ENCODE data around the gene CCDC141. TPM values are rescaled to one million over a fixed set of nuclear protein-coding genes. Genes with fewer than 3 reads are reported as not detected.
"Not testable (repeated sequence)": the region's sequence is repeated elsewhere in the genome, so short reads cannot be mapped to it uniquely, and the experiment has no call there.

CCDC141 gene
- total and polyA plus RNA-seq, 7 experiments from 2014 or later: 8.2 to 39.2 (median 34.4) TPM

GRCh38 chr2:178997067-178997466 lies 52.9 kb downstream of the CCDC141 start:
- DNase-seq (no peak), ATAC-seq (no peak)
- Mint-ChIP-seq H3K27me3 (no peaks in the 10 kb centered on the region), H3K36me3 (peaks cover 10 to 63% (median 44%) of the 10 kb centered on the region in 5 donors), H3K9me3 (peaks cover 4 to 24% (median 8%) of the 10 kb centered on the region in 11 donors), H3K4me3 (no peak overlapping the region), H3K4me1 (peaks cover 2 to 32% (median 21%) of the 10 kb centered on the region in 7 donors), H3K27ac (peak overlapping the region in 1 of 9 donors; percentile 60)
- Histone ChIP-seq H3K27ac (ENCODE audit: low read depth, low read length) (no peak overlapping the region), H3K4me3 (ENCODE audit: low read length) (no peak overlapping the region), H3K27me3 (ENCODE audit: control insufficient read depth in 2 of 2, insufficient read depth in 2 of 2, low read length in 2 of 2) (no peaks in the 10 kb centered on the region), H3K9me3 (ENCODE audit: control insufficient read depth in 2 of 3, low read length in 3 of 3) (peaks cover 0 to 11% (median 0%) of the 10 kb centered on the region in 3 experiments), H3K4me1 (ENCODE audit: control insufficient read depth in 2 of 2, insufficient read depth in 2 of 2, low read length in 2 of 2) (no peaks in the 10 kb centered on the region), H3K36me3 (ENCODE audit: control insufficient read depth in 2 of 3, insufficient read depth in 3 of 3, low read length in 3 of 3) (peaks cover 0 to 3% (median 0%) of the 10 kb centered on the region in 3 experiments)
- ChIA-PET POLR2A (no interaction called here), CTCF (no interaction called here)
- intact Hi-C loops (cut with micrococcal nuclease): no loop called here

GRCh38 chr2:178994264-178994663 lies 55.7 kb downstream of the CCDC141 start:
- ChIA-PET POLR2A (no interaction called here), CTCF (no interaction called here)
- Histone ChIP-seq H3K27me3 (ENCODE audit: control insufficient read depth in 2 of 2, insufficient read depth in 2 of 2, low read length in 2 of 2) (no peaks in the 10 kb centered on the region), H3K36me3 (ENCODE audit: control insufficient read depth in 2 of 3, insufficient read depth in 3 of 3, low read length in 3 of 3) (no peaks in the 10 kb centered on the region), H3K4me1 (ENCODE audit: control insufficient read depth in 2 of 2, insufficient read depth in 2 of 2, low read length in 2 of 2) (no peaks in the 10 kb centered on the region), H3K4me3 (ENCODE audit: low read length) (no peak overlapping the region), H3K9me3 (ENCODE audit: control insufficient read depth in 2 of 3, low read length in 3 of 3) (peaks cover 0 to 11% (median 0%) of the 10 kb centered on the region in 3 experiments), H3K27ac (ENCODE audit: low read depth, low read length) (no peak overlapping the region)
- Mint-ChIP-seq H3K27ac (no peak overlapping the region), H3K4me3 (no peak overlapping the region), H3K4me1 (peaks cover 10 to 34% (median 26%) of the 10 kb centered on the region in 7 donors), H3K36me3 (peaks cover 11 to 51% (median 35%) of the 10 kb centered on the region in 5 donors), H3K9me3 (peaks cover 4 to 24% (median 8%) of the 10 kb centered on the region in 11 donors), H3K27me3 (no peaks in the 10 kb centered on the region)
- no peak for ATAC-seq
- intact Hi-C loops (cut with micrococcal nuclease): no loop called here
- DNase-seq: no peak

GRCh38 chr2:178993788-178994187 lies 56.1 kb downstream of the CCDC141 start:
- H3K36me3 ChIP-seq (ENCODE audit: control insufficient read depth in 2 of 3, insufficient read depth in 3 of 3, low read length in 3 of 3): no peaks in the 10 kb centered on the region
- ATAC-seq (no peak), DNase-seq (no peak)
- peaks cover 0 to 11% (median 0%) of the 10 kb centered on the region in 3 experiments for H3K9me3 ChIP-seq (ENCODE audit: control insufficient read depth in 2 of 3, low read length in 3 of 3)
- no peak overlapping the region for H3K27ac ChIP-seq (ENCODE audit: low read depth, low read length)
- no peak overlapping the region for H3K4me3 ChIP-seq (ENCODE audit: low read length)
- intact Hi-C loops (cut with micrococcal nuclease): no loop called here
- ChIA-PET POLR2A (no interaction called here), CTCF (no interaction called here)
- Mint-ChIP-seq H3K4me1 (peaks cover 9 to 29% (median 21%) of the 10 kb centered on the region in 7 donors), H3K27me3 (no peaks in the 10 kb centered on the region), H3K4me3 (no peak overlapping the region), H3K9me3 (peaks cover 4 to 24% (median 8%) of the 10 kb centered on the region in 11 donors), H3K36me3 (peaks cover 7 to 46% (median 30%) of the 10 kb centered on the region in 5 donors), H3K27ac (peak overlapping the region in 1 of 9 donors; percentile 49)
- no peaks in the 10 kb centered on the region for H3K4me1 ChIP-seq (ENCODE audit: control insufficient read depth in 2 of 2, insufficient read depth in 2 of 2, low read length in 2 of 2)
- H3K27me3 ChIP-seq (ENCODE audit: control insufficient read depth in 2 of 2, insufficient read depth in 2 of 2, low read length in 2 of 2): no peaks in the 10 kb centered on the region

GRCh38 chr2:178992719-178993118 lies 57.2 kb downstream of the CCDC141 start:
- H3K27me3 ChIP-seq (ENCODE audit: control insufficient read depth in 2 of 2, insufficient read depth in 2 of 2, low read length in 2 of 2); intact Hi-C loops (cut with micrococcal nuclease); H3K4me1 ChIP-seq (ENCODE audit: control insufficient read depth in 2 of 2, insufficient read depth in 2 of 2, low read length in 2 of 2); H3K4me3 ChIP-seq (ENCODE audit: low read length); DNase-seq; POLR2A ChIA-PET; ATAC-seq; H3K4me3 Mint-ChIP-seq; H3K27me3 Mint-ChIP-seq; CTCF ChIA-PET; H3K27ac ChIP-seq (ENCODE audit: low read depth, low read length); H3K36me3 ChIP-seq (ENCODE audit: control insufficient read depth in 2 of 3, insufficient read depth in 3 of 3, low read length in 3 of 3): not testable (repeated sequence)
- H3K9me3 Mint-ChIP-seq: peaks cover 4 to 24% (median 8%) of the 10 kb centered on the region in 11 donors
- peaks cover 0 to 11% (median 0%) of the 10 kb centered on the region in 3 experiments for H3K9me3 ChIP-seq (ENCODE audit: control insufficient read depth in 2 of 3, low read length in 3 of 3)
- H3K27ac Mint-ChIP-seq: peak overlapping the region in 1 of 9 donors; percentile 55
- peaks cover 6 to 21% (median 13%) of the 10 kb centered on the region in 7 donors for H3K4me1 Mint-ChIP-seq
- H3K36me3 Mint-ChIP-seq: peaks cover 7 to 39% (median 28%) of the 10 kb centered on the region in 5 donors

GRCh38 chr2:178990533-178991241 lies 59.2 kb downstream of the CCDC141 start:
- Histone ChIP-seq H3K4me1 (ENCODE audit: control insufficient read depth in 2 of 2, insufficient read depth in 2 of 2, low read length in 2 of 2) (no peaks in the 10 kb centered on the region), H3K27ac (ENCODE audit: low read depth, low read length) (no peak overlapping the region), H3K27me3 (ENCODE audit: control insufficient read depth in 2 of 2, insufficient read depth in 2 of 2, low read length in 2 of 2) (no peaks in the 10 kb centered on the region), H3K36me3 (ENCODE audit: control insufficient read depth in 2 of 3, insufficient read depth in 3 of 3, low read length in 3 of 3) (no peaks in the 10 kb centered on the region), H3K4me3 (ENCODE audit: low read length) (no peak overlapping the region), H3K9me3 (ENCODE audit: control insufficient read depth in 2 of 3, low read length in 3 of 3) (peaks cover 0 to 11% (median 0%) of the 10 kb centered on the region in 3 experiments)
- ATAC-seq: no peak
- ChIA-PET POLR2A (no interaction called here), CTCF (interaction anchor here (0.6 kb wide), 1 partner anchor 13 kb away, joined by 4 read pairs; no protein-coding TSS in a partner anchor)
- Mint-ChIP-seq H3K36me3 (peaks cover 7 to 29% (median 21%) of the 10 kb centered on the region in 5 donors), H3K4me3 (peak overlapping the region in 6 of 10 donors; percentile 4 to 45 (median 10)), H3K27ac (peak overlapping the region in 6 of 9 donors; percentile 2 to 71 (median 26)), H3K4me1 (peaks cover 6 to 19% (median 13%) of the 10 kb centered on the region in 7 donors), H3K27me3 (no peaks in the 10 kb centered on the region), H3K9me3 (peaks cover 4 to 24% (median 9%) of the 10 kb centered on the region in 11 donors)
- DNase-seq: no peak
- intact Hi-C loops (cut with micrococcal nuclease): no loop called here

GRCh38 chr2:178989424-178989823 lies 60.5 kb downstream of the CCDC141 start:
- H3K4me1 ChIP-seq (ENCODE audit: control insufficient read depth in 2 of 2, insufficient read depth in 2 of 2, low read length in 2 of 2); H3K4me3 ChIP-seq (ENCODE audit: low read length); H3K27ac Mint-ChIP-seq; H3K27me3 Mint-ChIP-seq; H3K9me3 ChIP-seq (ENCODE audit: control insufficient read depth in 2 of 3, low read length in 3 of 3); H3K4me3 Mint-ChIP-seq; H3K27ac ChIP-seq (ENCODE audit: low read depth, low read length); DNase-seq; H3K27me3 ChIP-seq (ENCODE audit: control insufficient read depth in 2 of 2, insufficient read depth in 2 of 2, low read length in 2 of 2); CTCF ChIA-PET; intact Hi-C loops (cut with micrococcal nuclease); ATAC-seq; H3K36me3 ChIP-seq (ENCODE audit: control insufficient read depth in 2 of 3, insufficient read depth in 3 of 3, low read length in 3 of 3); POLR2A ChIA-PET: not testable (repeated sequence)
- Mint-ChIP-seq H3K36me3 (peaks cover 0 to 18% (median 10%) of the 10 kb centered on the region in 5 donors), H3K4me1 (peaks cover 6 to 19% (median 13%) of the 10 kb centered on the region in 7 donors), H3K9me3 (peaks cover 0 to 14% (median 4%) of the 10 kb centered on the region in 11 donors)

Measured in naive thymus-derived CD4-positive, alpha-beta T cell (primary cell).